ENCODE measurements around the gene LAPTM5. TPM values are rescaled to one million over a fixed set of nuclear protein-coding genes. Genes with fewer than 3 reads are reported as not detected.

The LAPTM5 gene
- total RNA-seq, 1 experiment from 2014 or later: 1.5 TPM

DNA sequence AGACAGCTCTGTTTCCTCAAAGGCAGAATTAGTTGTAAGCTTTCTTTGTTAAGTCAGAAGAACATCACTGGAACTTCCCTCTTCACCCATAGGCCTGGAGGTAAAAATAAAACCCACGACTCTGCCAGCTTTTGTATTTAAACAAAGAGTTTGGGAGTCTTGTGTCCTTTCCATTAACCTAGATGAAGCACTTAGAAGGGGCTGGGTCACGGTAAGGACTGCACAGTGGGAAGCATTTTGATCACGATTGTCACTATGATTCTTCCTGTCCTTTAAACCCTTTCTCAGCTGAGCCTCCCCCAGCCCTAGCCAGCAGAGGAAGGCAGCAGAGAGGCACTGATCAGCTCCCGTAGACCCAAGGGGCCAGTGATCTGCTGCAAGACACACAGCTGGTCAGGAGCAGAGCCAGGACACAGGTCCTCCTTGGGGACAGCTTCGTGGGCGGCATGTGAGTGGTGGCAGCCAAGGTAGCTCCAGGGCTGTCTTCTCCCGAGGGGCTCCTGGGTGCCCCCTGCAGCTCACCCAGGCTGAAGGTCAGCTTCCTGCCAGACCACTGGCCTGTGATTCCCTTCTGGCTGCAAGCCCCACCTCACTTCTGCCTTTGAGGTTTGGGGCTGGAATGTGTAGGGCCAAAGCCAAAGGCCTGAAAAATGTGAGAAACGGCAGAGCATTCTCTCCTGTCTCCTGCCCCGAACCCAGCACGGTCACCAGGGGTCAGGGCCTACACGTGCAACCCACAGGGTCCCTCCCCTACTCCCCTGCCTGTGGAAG lies 4.0 kb upstream of the LAPTM5 start:
- TF ChIP-seq ZNF274 (IDR thresholded peaks at IDR 0.05; ENCODE audit: low read depth, low read length) (no peak), SP1 (IDR thresholded peaks at IDR 0.05; ENCODE audit: low read depth) (no peak), CBX3 (IDR thresholded peaks at IDR 0.05; ENCODE audit: low read depth) (no peak), RAD21 (IDR thresholded peaks at IDR 0.05; ENCODE audit: low read depth) (no peak), YY1 (IDR thresholded peaks at IDR 0.05; ENCODE audit: extremely low read depth, insufficient replicate concordance, low read depth, low read length) (no peak), CEBPB (IDR thresholded peaks at IDR 0.05; ENCODE audit: low read depth) (no peak), FOSL1 (IDR thresholded peaks at IDR 0.05; ENCODE audit: low read depth) (no peak), TCF7L2 (IDR thresholded peaks at IDR 0.05; ENCODE audit: borderline replicate concordance, extremely low read depth, insufficient read depth, insufficient read length) (no peak)
- no peak overlapping the region for H2AFZ ChIP-seq (ENCODE audit: low read depth, low read length, poor library complexity, severe bottlenecking)
- peaks cover 0 to 24% of the 10 kb centered on the region in 2 experiments; a peak in 3 of 4 replicates for H3K4me1 ChIP-seq (ENCODE audit: control insufficient read depth in 1 of 2, insufficient read depth in 2 of 2, low read length in 2 of 2)
- BruUV-seq (replicated peaks): no TSS peak
- H3K79me2 ChIP-seq (ENCODE audit: insufficient read depth, low read length): no peaks in the 10 kb centered on the region
- ATAC-seq (no peak), DNase-seq (ENCODE audit: low read depth, low spot score) (no peak)
- no peaks in the 10 kb centered on the region for H4K20me1 ChIP-seq (ENCODE audit: insufficient read depth)
- no peaks in the 10 kb centered on the region for H3K9me2 ChIP-seq (ENCODE audit: insufficient read depth)
- H3K9ac ChIP-seq (ENCODE audit: low read length): no peak overlapping the region
- H3K4me2 ChIP-seq (ENCODE audit: low read length): no peak overlapping the region
- ChIA-PET RAD21 (ENCODE audit: low non-redundant PET in 1 of 2, low total read pairs in 2 of 2, uncharacterized antibody in 2 of 2, unreplicated experiment in 2 of 2) (no interaction called here), POLR2A (no interaction called here), CTCF (interaction anchor here (1.4 kb wide), 1 partner anchor 18 kb away, joined by 3 read pairs; no protein-coding TSS in a partner anchor)
- no peak overlapping the region for H3K4me3 ChIP-seq (replicated peaks in 1 of 2; ENCODE audit: low read depth in 1 of 2, low read length in 2 of 2)
- intact Hi-C loops (cut with micrococcal nuclease): no loop called here
- H3K36me3 ChIP-seq (ENCODE audit: control insufficient read depth in 1 of 2, insufficient read depth in 2 of 2, low read length in 2 of 2): no peaks in the 10 kb centered on the region
- H3K9me3 ChIP-seq (ENCODE audit: control insufficient read depth in 1 of 2, insufficient read depth in 1 of 2, low read depth in 1 of 2, low read length in 2 of 2): no peaks in the 10 kb centered on the region
- no peaks in the 10 kb centered on the region for H3K27me3 ChIP-seq (ENCODE audit: insufficient read depth, low read length)
- H3K27ac ChIP-seq (ENCODE audit: low read depth, low read length): no peak overlapping the region

DNA sequence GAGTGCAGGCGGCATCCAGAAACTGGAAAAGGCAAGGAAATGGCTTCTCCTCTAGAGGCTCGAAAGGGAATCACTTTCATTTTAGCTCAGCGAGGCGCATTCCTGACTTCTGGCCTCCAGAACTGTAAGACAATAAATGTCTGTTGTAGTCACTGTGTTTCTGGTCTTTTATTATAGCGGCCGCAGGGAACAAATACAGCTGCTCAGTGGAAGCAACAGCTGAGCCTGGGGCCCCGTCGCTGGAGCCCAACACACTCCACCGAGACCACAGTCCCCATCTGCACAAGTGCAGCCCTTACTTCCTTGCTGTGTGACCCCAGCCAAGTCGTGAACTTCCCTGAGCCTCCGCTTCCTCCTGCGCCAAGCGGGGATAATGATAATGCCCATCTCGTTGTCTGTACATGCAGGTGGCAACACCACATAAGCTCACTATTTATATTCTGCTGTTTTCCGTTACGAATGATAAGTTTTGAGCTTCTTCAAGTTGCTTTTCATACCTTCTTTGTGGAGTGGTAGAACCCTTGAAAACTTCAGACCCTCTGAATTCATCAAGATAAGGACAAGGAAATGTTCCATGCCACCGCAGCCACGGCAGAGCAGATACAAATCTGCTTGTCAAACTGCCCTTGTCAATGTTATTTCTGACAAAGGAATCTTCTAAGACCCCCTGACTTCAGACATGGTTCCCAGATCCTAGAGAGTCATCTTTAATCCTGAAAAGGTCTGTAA lies 3.2 kb upstream of the LAPTM5 start:
- H3K4me3 ChIP-seq (replicated peaks in 1 of 2; ENCODE audit: low read depth in 1 of 2, low read length in 2 of 2): no peak overlapping the region
- ChIA-PET POLR2A (no interaction called here), CTCF (no interaction called here), RAD21 (ENCODE audit: low non-redundant PET in 1 of 2, low total read pairs in 2 of 2, uncharacterized antibody in 2 of 2, unreplicated experiment in 2 of 2) (no interaction called here)
- no peak for DNase-seq (ENCODE audit: low read depth, low spot score)
- H3K9me3 ChIP-seq (ENCODE audit: control insufficient read depth in 1 of 2, insufficient read depth in 1 of 2, low read depth in 1 of 2, low read length in 2 of 2): no peaks in the 10 kb centered on the region
- H2AFZ ChIP-seq (ENCODE audit: low read depth, low read length, poor library complexity, severe bottlenecking): no peak overlapping the region
- peaks cover 0 to 27% of the 10 kb centered on the region in 2 experiments; a peak in 3 of 4 replicates for H3K4me1 ChIP-seq (ENCODE audit: control insufficient read depth in 1 of 2, insufficient read depth in 2 of 2, low read length in 2 of 2)
- no peaks in the 10 kb centered on the region for H3K9me2 ChIP-seq (ENCODE audit: insufficient read depth)
- H3K27ac ChIP-seq (ENCODE audit: low read depth, low read length): no peak overlapping the region
- no peak overlapping the region for H3K9ac ChIP-seq (ENCODE audit: low read length)
- intact Hi-C loops (cut with micrococcal nuclease): no loop called here
- H3K27me3 ChIP-seq (ENCODE audit: insufficient read depth, low read length): no peaks in the 10 kb centered on the region
- no TSS peak for BruUV-seq (replicated peaks)
- H3K4me2 ChIP-seq (ENCODE audit: low read length): no peak overlapping the region
- no peaks in the 10 kb centered on the region for H3K79me2 ChIP-seq (ENCODE audit: insufficient read depth, low read length)
- ATAC-seq: no peak
- no peaks in the 10 kb centered on the region for H3K36me3 ChIP-seq (ENCODE audit: control insufficient read depth in 1 of 2, insufficient read depth in 2 of 2, low read length in 2 of 2)
- H4K20me1 ChIP-seq (ENCODE audit: insufficient read depth): no peaks in the 10 kb centered on the region
- TF ChIP-seq JUND (IDR thresholded peaks at IDR 0.05) (no peak), EZH2 (IDR thresholded peaks at IDR 0.05) (no peak), EGR1 (IDR thresholded peaks at IDR 0.05; ENCODE audit: low read depth) (no peak), POLR2A (IDR thresholded peaks at IDR 0.05; ENCODE audit: borderline replicate concordance, extremely low read depth, insufficient read depth, insufficient read length) (no peak), YY1 (IDR thresholded peaks at IDR 0.05; ENCODE audit: extremely low read depth, insufficient replicate concordance, low read depth, low read length) (no peak), RAD21 (IDR thresholded peaks at IDR 0.05; ENCODE audit: low read depth) (no peak), FOSL1 (IDR thresholded peaks at IDR 0.05; ENCODE audit: low read depth) (no peak), ZFX (IDR thresholded peaks at IDR 0.05) (no peak)
- TF ChIP-seq, protein P1, sequence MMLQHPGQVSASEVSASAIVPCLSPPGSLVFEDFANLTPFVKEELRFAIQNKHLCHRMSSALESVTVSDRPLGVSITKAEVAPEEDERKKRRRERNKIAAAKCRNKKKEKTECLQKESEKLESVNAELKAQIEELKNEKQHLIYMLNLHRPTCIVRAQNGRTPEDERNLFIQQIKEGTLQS (IDR thresholded peaks at IDR 0.05): no peak
- TF ChIP-seq, protein P2, sequence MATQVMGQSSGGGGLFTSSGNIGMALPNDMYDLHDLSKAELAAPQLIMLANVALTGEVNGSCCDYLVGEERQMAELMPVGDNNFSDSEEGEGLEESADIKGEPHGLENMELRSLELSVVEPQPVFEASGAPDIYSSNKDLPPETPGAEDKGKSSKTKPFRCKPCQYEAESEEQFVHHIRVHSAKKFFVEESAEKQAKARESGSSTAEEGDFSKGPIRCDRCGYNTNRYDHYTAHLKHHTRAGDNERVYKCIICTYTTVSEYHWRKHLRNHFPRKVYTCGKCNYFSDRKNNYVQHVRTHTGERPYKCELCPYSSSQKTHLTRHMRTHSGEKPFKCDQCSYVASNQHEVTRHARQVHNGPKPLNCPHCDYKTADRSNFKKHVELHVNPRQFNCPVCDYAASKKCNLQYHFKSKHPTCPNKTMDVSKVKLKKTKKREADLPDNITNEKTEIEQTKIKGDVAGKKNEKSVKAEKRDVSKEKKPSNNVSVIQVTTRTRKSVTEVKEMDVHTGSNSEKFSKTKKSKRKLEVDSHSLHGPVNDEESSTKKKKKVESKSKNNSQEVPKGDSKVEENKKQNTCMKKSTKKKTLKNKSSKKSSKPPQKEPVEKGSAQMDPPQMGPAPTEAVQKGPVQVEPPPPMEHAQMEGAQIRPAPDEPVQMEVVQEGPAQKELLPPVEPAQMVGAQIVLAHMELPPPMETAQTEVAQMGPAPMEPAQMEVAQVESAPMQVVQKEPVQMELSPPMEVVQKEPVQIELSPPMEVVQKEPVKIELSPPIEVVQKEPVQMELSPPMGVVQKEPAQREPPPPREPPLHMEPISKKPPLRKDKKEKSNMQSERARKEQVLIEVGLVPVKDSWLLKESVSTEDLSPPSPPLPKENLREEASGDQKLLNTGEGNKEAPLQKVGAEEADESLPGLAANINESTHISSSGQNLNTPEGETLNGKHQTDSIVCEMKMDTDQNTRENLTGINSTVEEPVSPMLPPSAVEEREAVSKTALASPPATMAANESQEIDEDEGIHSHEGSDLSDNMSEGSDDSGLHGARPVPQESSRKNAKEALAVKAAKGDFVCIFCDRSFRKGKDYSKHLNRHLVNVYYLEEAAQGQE (IDR thresholded peaks at IDR 0.05; ENCODE audit: low read depth): no peak
- TF ChIP-seq, protein P3, sequence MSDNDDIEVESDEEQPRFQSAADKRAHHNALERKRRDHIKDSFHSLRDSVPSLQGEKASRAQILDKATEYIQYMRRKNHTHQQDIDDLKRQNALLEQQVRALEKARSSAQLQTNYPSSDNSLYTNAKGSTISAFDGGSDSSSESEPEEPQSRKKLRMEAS (IDR thresholded peaks at IDR 0.05): no peak

All from HCT116 (cell line).